GM18873 (cell line): Measurements from ENCODE around the gene SHOC2.

ENCODE experiments used
- ATAC-seq: cut with Tn5 transposase; IDR thresholded peaks from one replicate; pipeline ENCODE4 v1.9.1; 2021; ENCODE audit warnings: mild to moderate bottlenecking, moderate library complexity, moderate number of reproducible peaks; ENCODE audit not compliant: unreplicated experiment, low FRiP score

The SHOC2 gene

DNA sequence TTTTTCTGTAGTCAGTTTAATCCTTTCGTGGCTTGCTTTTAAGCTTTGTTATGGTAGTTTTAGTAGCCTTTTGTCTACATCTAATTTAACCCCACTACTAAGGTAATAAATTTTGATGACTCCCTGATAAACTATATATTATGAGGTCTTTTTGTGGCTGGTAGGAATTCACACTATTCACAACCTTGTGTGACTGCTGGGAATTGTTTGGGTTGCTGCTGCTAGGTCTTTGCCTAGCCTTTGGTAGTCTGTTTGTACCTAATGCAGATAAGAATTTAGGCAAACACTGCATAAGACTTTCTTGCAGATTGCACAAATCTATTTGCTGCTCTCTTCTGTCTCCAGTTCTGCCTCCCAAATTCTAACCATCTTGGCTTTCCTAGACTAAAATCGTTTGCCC is 58.3 kb downstream of the SHOC2 start:
- no peak for ATAC-seq

DNA sequence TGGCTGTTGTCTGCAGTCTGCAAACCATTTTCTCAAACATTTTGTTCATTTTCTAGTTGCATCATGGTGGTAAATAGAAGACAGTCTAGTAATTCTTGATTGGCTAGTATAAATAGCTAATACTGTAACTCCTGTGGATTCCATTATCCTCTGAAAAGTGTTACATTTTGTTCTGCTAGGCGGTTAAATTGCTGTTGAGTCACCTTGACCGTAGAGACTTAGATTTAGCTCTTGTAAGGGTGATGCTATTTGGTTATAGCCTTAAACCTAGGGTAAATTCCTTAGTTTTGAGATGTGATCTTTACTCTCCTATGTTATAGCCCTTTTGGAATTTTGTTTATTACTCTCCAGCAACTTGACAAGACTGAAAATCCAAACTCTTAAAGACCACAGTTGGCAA is 58.8 kb downstream of the SHOC2 start:
- ATAC-seq = no peak

DNA sequence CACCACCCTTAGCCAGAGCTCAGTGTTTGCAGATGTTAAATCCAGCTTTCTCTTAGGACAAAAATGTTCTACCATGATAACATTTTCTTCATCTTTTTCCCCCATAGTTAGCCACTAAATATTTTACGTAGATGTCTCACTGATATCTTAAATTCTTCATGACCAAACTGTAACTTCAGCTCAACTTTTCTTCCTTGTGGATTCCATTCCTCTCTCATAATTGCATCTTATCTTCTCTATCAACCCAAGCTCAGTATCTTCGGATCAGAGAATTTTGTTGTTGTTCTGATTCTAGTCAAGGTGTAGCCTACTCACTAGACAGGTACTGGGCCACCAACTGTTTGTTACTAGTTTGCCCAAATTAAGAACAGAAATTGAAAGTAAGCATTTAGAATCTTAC is 60.2 kb downstream of the SHOC2 start:
- no peak for ATAC-seq

GRCh38 chr10:110980807-110981206 is 61.4 kb downstream of the SHOC2 start:
- no peak for ATAC-seq

- ATAC-seq = no peak
These were observed 64.1 kb downstream of the SHOC2 start for GRCh38 chr10:110983466-110983865.

DNA sequence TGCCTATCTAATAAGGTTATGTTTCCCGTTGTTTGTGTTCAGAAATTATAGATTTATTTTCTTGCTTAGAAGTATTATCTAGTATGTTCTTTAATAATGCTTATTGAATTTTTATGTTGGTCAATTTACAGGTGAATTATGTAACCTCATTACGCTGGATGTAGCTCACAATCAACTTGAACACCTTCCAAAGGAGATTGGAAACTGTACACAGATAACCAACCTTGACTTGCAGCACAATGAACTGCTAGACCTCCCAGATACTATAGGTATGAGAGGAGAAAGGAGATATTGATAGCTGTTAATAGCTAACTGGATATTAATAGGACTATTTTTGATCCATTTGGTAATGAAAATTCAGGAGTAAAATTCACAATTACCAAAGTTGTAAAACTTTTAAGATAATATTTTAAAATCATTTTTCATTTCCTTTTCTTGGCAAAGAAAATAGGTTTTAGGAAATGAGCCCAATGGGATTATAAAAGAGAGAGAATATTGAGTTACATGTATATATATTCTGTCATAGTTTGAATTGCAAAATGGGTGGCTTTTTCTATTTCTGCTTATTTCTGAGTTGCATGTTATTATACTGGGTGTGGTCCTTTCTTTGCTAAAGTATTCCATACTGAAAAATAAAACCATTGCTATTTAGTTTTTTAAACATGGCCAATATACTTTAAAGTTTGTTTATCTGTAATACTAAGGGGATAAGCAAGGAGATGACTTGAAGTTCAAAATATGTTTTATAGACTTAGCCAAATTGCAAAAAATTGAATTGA is 66.3 kb downstream of the SHOC2 start:
- no peak for ATAC-seq

DNA sequence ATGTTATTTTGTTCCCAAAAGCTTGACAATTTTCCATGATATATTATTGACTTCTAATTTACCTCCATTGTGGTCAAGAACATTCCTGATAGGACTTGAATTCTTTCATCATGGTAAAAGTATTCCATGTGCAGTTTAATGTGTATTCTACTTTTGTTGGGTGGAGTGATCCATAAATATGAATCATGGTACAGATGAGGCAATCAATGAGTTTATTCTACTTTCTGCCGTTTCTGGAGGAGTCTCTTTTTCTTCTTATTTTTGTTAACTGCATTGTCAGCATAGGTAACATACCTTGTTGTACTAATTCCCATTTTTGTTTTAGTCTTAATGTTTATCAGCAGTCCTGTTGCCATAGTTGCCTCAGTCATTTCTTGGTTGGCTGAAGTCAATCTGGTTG is 69.6 kb downstream of the SHOC2 start:
- no peak for ATAC-seq

GRCh38 chr10:110992006-110992800 is 72.8 kb downstream of the SHOC2 start:
- no peak for ATAC-seq

- no peak for ATAC-seq
These were observed 73.8 kb downstream of the SHOC2 start for GRCh38 chr10:110993024-110993693.

DNA sequence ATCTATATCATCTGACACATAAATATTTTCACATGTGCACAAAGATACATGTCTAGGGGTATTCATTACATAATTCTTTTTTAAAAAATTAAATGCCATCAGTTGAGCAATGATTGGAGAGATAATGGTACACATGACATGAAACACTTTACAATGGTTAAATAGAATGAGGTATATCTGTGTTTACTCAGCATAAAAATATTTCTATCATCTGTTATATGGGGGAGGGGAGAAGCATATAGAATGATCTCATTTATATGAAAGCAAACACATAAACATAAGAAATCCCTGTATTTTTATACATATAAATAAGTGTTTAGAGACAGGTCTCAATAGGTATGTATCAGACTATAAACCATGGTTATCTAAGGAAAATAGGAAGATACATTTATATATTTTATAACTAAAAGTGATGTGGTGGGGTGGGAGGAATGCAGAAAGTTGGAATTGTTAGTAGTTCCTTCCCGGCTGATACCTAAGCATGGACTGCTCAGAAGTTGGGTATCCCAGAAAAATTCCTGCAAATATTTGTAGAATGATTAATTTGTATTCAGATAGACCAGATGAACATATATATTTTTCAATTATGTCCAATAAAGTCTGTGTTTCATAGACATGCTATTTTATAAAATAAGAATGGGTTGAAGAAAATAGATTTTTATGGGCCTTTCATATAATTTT is 75.1 kb downstream of the SHOC2 start:
- ATAC-seq = no peak

DNA sequence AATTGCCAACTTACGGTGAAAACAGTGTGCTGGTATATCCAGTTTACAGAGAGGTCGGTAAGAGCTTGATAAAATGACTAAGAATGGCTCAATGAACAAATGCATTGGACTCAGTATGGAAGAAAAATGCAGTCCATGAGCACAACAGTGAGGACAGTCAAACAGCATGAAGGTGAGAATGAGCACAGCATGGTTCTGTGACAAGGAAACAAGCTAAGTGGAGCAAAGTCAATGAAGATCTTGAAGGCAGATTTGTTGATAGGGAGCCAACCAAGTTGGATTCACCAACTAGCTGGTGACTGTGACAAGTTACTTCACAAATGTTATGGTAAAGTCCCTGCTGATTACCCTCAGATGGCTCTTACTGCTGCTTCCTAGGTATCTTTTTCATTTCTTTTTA is 75.9 kb downstream of the SHOC2 start:
- ATAC-seq = no peak

GRCh38 chr10:110996256-110996655 is 76.9 kb downstream of the SHOC2 start:
- no peak for ATAC-seq

GRCh38 chr10:111004016-111004415 is 84.6 kb downstream of the SHOC2 start:
- no peak for ATAC-seq

GRCh38 chr10:111007486-111007885 is 88.1 kb downstream of the SHOC2 start:
- ATAC-seq = no peak

DNA sequence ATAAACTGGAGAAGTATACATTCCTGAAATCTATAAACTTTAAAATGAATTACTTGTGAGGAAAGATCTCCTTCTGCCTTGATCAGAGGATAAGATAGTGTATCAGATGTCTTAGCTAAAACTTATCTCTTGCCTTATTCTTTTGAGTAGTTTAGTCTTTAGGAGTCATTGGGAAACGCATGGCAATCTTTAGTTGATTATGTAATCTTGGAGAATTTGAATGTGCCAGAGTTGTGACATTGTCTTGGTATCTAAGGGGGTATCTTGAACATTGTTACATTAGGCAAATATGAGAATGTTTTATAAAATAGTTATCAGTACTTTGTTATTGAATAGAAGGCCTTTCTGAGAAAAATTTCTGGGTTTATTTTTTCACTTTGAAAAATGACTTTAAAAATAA is 95.8 kb downstream of the SHOC2 start:
- ATAC-seq = no peak

GRCh38 chr10:111017098-111017497 is 97.7 kb downstream of the SHOC2 start:
- no peak for ATAC-seq

DNA sequence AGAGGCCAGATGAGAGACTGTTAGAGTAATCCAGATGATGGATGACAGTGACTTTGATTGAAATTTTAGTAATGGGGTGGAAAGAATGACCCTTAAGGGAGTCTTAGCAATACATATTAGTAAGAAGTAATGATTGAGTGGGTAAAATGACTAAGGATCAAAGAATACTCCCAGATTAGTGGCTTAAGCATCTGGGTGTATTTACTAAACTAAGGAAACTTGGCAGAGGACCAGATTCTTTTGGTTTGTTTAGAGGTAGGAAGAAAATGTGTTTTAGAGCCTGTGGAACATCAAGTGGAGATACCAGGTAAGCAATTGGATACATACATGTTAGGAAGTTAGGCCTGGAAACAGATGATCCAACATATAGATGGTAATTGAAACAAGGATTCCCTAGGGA is 98.6 kb downstream of the SHOC2 start:
- ATAC-seq = no peak

DNA sequence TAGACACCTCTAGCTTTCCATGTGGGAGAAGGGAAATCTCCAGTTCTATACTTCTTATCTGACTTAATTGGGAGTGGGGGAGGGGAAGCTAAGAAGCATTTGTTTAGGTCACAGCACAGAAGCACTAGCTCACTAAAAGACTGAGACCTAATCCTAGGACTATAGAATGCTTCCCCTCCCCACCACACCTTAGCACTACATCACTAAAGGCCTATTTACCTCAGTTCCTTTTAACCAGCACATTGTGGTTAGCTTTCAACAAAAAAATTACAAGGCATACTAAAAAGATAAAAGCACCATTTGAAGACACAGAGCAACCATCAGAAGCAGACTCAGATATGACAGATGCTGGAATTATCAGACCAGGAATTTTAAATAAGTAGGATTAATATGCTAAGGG is 103.7 kb downstream of the SHOC2 start:
- ATAC-seq = no peak

GRCh38 chr10:111030042-111030750 is 110.8 kb downstream of the SHOC2 start:
- ATAC-seq = no peak

- no peak for ATAC-seq
These were observed 115.3 kb downstream of the SHOC2 start for GRCh38 chr10:111034598-111035310.
